ENCODE data around the gene GART. TPM values are rescaled to one million over a fixed set of nuclear protein-coding genes. Genes with fewer than 3 reads are reported as not detected.

The GART gene
- total and polyA plus RNA-seq, 2 of the 8 experiments (the other 6 are each of a cell fraction or from before 2014, with no cell fraction given), result 23.1 to 231 TPM

DNA sequence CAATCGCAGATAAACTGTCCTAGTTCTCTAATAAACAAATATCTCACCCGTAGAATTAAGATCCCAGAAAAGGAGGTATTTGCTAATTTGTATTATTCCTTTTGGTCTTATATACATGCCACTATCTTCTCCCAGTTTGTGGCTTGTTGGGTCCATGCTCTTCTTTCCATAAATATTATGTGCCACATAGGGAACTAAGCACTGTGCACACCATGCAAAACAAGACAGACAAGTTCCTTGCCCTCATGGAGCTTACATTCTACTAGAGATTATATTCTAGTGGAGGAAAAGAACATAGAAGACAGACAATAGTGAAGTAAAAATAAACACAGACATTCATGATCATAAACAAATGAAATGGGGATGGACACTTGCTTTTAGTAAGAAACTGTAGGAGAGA lies 4.7 kb downstream of the GART start:
- ChIA-PET CTCF (ENCODE audit: partially characterized antibody) (no interaction called here), POLR2A (ENCODE audit: partially characterized antibody) (interaction anchor here (0.7 to 3.1 kb wide), 9 partner anchors 9 to 46 kb away, joined by 3 to 11 read pairs (median 5); no protein-coding TSS in a partner anchor)
- Histone ChIP-seq H3K27me3 (replicated peaks in 1 of 4; ENCODE audit: control insufficient read depth in 3 of 4, extremely low read depth in 1 of 4, insufficient read depth in 3 of 4, low read length in 3 of 4) (no peaks in the 10 kb centered on the region), H3K36me3 (ENCODE audit: control insufficient read depth in 2 of 4, insufficient read depth in 4 of 4, low read length in 3 of 4) (peaks cover 29 to 80% (median 58%) of the 10 kb centered on the region in 4 experiments), H2BK5ac (ENCODE audit: low read depth, low read length) (no peak overlapping the region), H2BK15ac (ENCODE audit: low read length) (no peak overlapping the region), H3K79me1 (ENCODE audit: low read depth, low read length) (no peaks in the 10 kb centered on the region; the same call in 1 of the 2 replicates), H2AFZ (ENCODE audit: low read length) (no peak overlapping the region), H2BK120ac (replicated peaks; ENCODE audit: low read depth, low read length) (no peak overlapping the region), H3K23me2 (ENCODE audit: low read depth, low read length) (peaks cover 6% of the 10 kb centered on the region), H4K8ac (ENCODE audit: extremely low read depth, insufficient read depth, low read length) (no peak overlapping the region), H4K5ac (ENCODE audit: insufficient read length, low read depth, low read length) (no peak overlapping the region), H3K4me3 (ENCODE audit: extremely low read depth in 1 of 4, insufficient read depth in 2 of 4, low read depth in 3 of 4, low read length in 4 of 4) (no peak overlapping the region), H3K9me3 (ENCODE audit: insufficient read depth in 2 of 2, low read depth in 1 of 2, low read length in 1 of 2) (no peaks in the 10 kb centered on the region), H3K18ac (ENCODE audit: extremely low read depth, low read length) (no peak overlapping the region), H3K79me2 (ENCODE audit: control insufficient read depth in 1 of 2, insufficient read depth in 2 of 2, low read length in 2 of 2) (peaks cover 21 to 62% of the 10 kb centered on the region in 2 experiments), H3K56ac (replicated peaks; ENCODE audit: insufficient read length, low read depth, low read length) (no peak overlapping the region), H3K9ac (replicated peaks in 1 of 4; ENCODE audit: extremely low read depth in 1 of 4, low read depth in 3 of 4, low read length in 3 of 4) (no peak overlapping the region), H3K27ac (ENCODE audit: low read depth, low read length) (no peak overlapping the region), H3K4me2 (ENCODE audit: insufficient read depth in 1 of 2, low read depth in 2 of 2, low read length in 2 of 2) (no peak overlapping the region), H4K91ac (replicated peaks; ENCODE audit: insufficient read length, low read length) (no peak overlapping the region), H3K4ac (replicated peaks; ENCODE audit: insufficient read length, low read depth, low read length) (no peak overlapping the region), H3K14ac (ENCODE audit: insufficient read length) (no peak overlapping the region), H3K4me1 (replicated peaks in 1 of 4; ENCODE audit: control insufficient read depth in 3 of 4, insufficient read depth in 4 of 4, low read length in 3 of 4) (peaks cover 0 to 2% (median 0%) of the 10 kb centered on the region in 4 experiments; a peak in 3 of 7 replicates), H2BK12ac (ENCODE audit: low read depth, low read length) (no peak overlapping the region), H2AK5ac (ENCODE audit: low read depth, low read length) (no peak overlapping the region), H4K20me1 (replicated peaks in 1 of 2; ENCODE audit: control insufficient read depth in 1 of 2, insufficient read depth in 2 of 2, low read length in 2 of 2) (peaks cover 3 to 6% of the 10 kb centered on the region in 2 experiments), H2BK20ac (ENCODE audit: low read length) (no peak overlapping the region), H3K23ac (ENCODE audit: insufficient read length) (no peak overlapping the region)
- WGBS, 2 experiments (ENCODE audit: extremely low coverage in 1 of 2, insufficient coverage in 1 of 2, insufficient read length in 1 of 2, insufficient replicate concordance in 2 of 2, low coverage in 1 of 2, low lambda C conversion rate in 2 of 2, missing lambda C conversion rate in 1 of 2), result 100% methylated on average over 2 of the region's 2 CpGs; no CpG with 5 or more reads in 1 of the 2 experiments
- no peak for DNase-seq (ENCODE audit: low read depth in 1 of 2, low spot score in 2 of 2)
- no peak for FAIRE-seq
- TF ChIP-seq TAF1 (IDR thresholded peaks at IDR 0.05; ENCODE audit: low read depth, low read length), result no peak
- no peak for TF ChIP-seq YY1 (IDR thresholded peaks at IDR 0.05; ENCODE audit: low read depth, low read length)
- TF ChIP-seq RNF2 (IDR thresholded peaks at IDR 0.05; ENCODE audit: borderline replicate concordance, low read depth, low read length, missing control alignments, poor library complexity, severe bottlenecking), result no peak
- TF ChIP-seq, protein P1, sequence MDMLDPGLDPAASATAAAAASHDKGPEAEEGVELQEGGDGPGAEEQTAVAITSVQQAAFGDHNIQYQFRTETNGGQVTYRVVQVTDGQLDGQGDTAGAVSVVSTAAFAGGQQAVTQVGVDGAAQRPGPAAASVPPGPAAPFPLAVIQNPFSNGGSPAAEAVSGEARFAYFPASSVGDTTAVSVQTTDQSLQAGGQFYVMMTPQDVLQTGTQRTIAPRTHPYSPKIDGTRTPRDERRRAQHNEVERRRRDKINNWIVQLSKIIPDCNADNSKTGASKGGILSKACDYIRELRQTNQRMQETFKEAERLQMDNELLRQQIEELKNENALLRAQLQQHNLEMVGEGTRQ (IDR thresholded peaks at IDR 0.05; ENCODE audit: low read length), result no peak
- no peak for TF ChIP-seq CTBP2 (IDR thresholded peaks at IDR 0.05; ENCODE audit: borderline replicate concordance, insufficient read depth, insufficient read length, low read length)
- no peak for TF ChIP-seq POLR2AphosphoS5 (IDR thresholded peaks at IDR 0.05; ENCODE audit: low read depth, low read length)
- TF ChIP-seq CHD2 (IDR thresholded peaks at IDR 0.05; ENCODE audit: low read length), result no peak
- TF ChIP-seq TEAD4 (IDR thresholded peaks at IDR 0.05; ENCODE audit: low read depth, low read length), result no peak
- TF ChIP-seq POU5F1 (IDR thresholded peaks at IDR 0.05; ENCODE audit: low read depth, low read length), result no peak
- TF ChIP-seq SIRT6 (IDR thresholded peaks at IDR 0.05; ENCODE audit: low read length), result no peak
- no peak for TF ChIP-seq JUN (IDR thresholded peaks at IDR 0.05; ENCODE audit: low read depth, low read length)
- no peak for TF ChIP-seq CBX5 (IDR thresholded peaks at IDR 0.05; ENCODE audit: low read depth, low read length)
- TF ChIP-seq NRF1 (IDR thresholded peaks at IDR 0.05; ENCODE audit: low read depth, low read length), result no peak
- TF ChIP-seq SP2 (IDR thresholded peaks at IDR 0.05; ENCODE audit: low read length), result no peak
